ENCODE results near the gene HSD17B4.
"Not testable (repeated sequence)": the region's sequence is repeated elsewhere in the genome, so short reads cannot be mapped to it uniquely, and the experiment has no call there.

Gene HSD17B4

DNA sequence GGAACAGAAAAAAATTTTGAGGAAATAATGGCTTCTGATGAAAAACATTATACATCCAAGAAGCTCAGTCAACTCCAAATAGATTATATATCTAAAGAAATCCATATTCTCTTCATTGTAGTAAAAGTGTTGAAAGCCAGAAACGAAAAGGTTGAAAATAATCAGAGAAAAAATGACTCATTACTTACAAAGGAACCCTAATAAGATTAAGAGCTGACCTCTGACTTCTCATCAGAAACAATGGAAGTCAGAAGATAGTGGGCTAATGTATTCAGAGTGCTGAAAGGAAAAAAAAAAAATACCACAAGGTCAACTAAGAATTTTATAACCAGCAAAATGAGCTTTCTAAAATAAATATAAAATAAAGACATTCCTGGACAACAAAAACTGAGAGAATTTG, 60.0 kb downstream of the HSD17B4 start:
- Histone ChIP-seq H3K27ac (ENCODE audit: low read depth, low read length) (no peak overlapping the region), H3K36me3 (ENCODE audit: insufficient read depth, low read length) (peaks cover 21% of the 10 kb centered on the region), H3K4me3 (ENCODE audit: low read depth in 1 of 2, low read length in 2 of 2) (no peak overlapping the region), H3K27me3 (ENCODE audit: control insufficient read depth in 1 of 2, insufficient read depth in 2 of 2, low read length in 2 of 2) (no peaks in the 10 kb centered on the region), H3K9ac (ENCODE audit: low read length) (no peak overlapping the region), H3K4me1 (ENCODE audit: insufficient read depth, low read length) (no peaks in the 10 kb centered on the region), H3K9me3 (ENCODE audit: low read length) (no peaks in the 10 kb centered on the region)

DNA sequence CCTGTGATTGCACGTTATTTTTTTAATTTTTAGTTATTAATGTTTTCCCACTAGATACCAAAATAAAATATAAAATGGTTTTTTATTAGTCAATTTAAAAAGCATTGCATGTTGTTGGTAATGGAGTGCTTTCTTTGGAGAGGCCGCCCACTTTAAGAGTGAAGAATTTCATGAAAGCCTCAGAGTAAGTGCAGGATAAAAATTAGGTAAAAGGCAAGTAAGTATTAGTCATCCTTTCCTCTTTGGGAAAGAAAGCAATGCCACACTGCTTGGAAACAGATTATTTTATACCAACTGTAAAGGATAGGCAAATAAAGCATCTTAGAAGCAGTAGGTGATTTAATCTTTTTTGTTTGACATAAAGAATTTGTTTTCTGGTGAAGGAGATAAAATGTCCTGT, 62.9 kb downstream of the HSD17B4 start:
- Histone ChIP-seq H3K4me1 (ENCODE audit: insufficient read depth, low read length) (no peaks in the 10 kb centered on the region), H3K9me3 (ENCODE audit: low read length) (no peaks in the 10 kb centered on the region), H3K27ac (ENCODE audit: low read depth, low read length) (no peak overlapping the region), H3K36me3 (ENCODE audit: insufficient read depth, low read length) (peaks cover 14% of the 10 kb centered on the region), H3K27me3 (ENCODE audit: control insufficient read depth in 1 of 2, insufficient read depth in 2 of 2, low read length in 2 of 2) (no peaks in the 10 kb centered on the region), H3K4me3 (ENCODE audit: low read depth in 1 of 2, low read length in 2 of 2) (no peak overlapping the region), H3K9ac (ENCODE audit: low read length) (no peak overlapping the region)

DNA sequence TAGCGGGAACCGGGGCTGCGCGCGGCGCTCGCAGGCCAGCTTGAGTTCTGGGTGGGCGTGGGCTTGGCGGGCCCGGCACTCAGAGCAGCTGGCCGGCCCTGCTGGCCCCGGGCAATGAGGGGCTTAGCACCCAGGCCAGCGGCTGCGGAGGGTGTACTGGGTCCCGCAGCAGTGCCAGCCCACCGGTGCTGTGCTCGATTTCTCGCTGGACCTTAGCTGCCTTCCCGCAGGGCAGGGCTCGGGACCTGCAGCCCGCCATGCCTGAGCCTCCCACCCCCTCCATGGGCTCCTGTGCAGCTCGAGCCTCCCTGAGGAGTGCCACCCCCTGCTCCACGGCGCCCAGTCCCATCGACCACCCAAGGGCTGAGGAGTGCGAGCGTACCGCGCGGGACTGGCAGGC, 64.8 kb downstream of the HSD17B4 start:
- not testable (repeated sequence) for H3K27me3 ChIP-seq (ENCODE audit: control insufficient read depth in 1 of 2, insufficient read depth in 2 of 2, low read length in 2 of 2); H3K27ac ChIP-seq (ENCODE audit: low read depth, low read length); H3K9me3 ChIP-seq (ENCODE audit: low read length); H3K36me3 ChIP-seq (ENCODE audit: insufficient read depth, low read length); H3K4me1 ChIP-seq (ENCODE audit: insufficient read depth, low read length); H3K9ac ChIP-seq (ENCODE audit: low read length); H3K4me3 ChIP-seq (ENCODE audit: low read depth in 1 of 2, low read length in 2 of 2)

DNA sequence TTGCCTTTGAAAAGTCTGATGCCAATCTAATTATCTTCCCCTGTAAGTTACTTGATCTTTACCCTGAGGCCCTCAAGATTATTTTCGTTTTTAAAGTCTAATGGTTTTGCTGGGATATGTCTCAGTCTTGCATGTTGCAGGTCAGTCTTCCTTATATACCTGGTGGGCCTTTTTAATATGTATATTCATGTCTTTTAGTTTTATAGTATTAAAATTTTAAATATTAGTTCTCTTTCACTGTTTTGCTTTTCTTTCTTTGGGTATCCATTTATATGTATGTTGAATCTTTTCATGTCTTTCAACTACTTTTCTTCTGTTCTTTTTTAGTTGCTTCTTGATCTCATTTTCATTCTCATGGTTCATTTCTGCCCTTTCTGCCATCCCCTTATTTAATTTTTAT, 68.9 kb downstream of the HSD17B4 start:
- Histone ChIP-seq H3K4me1 (ENCODE audit: insufficient read depth, low read length) (no peaks in the 10 kb centered on the region), H3K9ac (ENCODE audit: low read length) (no peak overlapping the region), H3K36me3 (ENCODE audit: insufficient read depth, low read length) (no peaks in the 10 kb centered on the region), H3K27me3 (ENCODE audit: control insufficient read depth in 1 of 2, insufficient read depth in 2 of 2, low read length in 2 of 2) (no peaks in the 10 kb centered on the region), H3K4me3 (ENCODE audit: low read depth in 1 of 2, low read length in 2 of 2) (no peak overlapping the region), H3K27ac (ENCODE audit: low read depth, low read length) (no peak overlapping the region), H3K9me3 (ENCODE audit: low read length) (no peaks in the 10 kb centered on the region)

DNA sequence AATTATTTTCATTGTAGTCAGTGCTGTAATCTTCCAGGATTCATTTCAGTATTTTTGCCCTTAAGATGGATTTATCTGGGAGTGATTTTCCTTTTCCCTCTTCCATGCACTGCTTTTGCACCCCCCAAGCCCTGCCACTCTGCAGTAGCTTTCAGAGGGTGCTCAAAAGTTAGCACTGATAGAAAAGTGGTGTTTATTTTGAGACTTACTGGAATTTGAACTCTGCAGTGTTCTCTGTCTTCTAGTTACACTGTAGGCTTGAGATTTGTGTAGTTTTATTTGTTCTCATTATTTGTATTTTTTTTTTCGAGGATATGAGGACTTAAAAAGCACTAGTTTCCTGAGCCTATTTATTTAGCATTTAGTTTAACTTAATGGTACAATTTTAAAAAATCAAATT, 70.5 kb downstream of the HSD17B4 start:
- no peaks in the 10 kb centered on the region for H3K9me3 ChIP-seq (ENCODE audit: low read length)
- no peaks in the 10 kb centered on the region for H3K27me3 ChIP-seq (ENCODE audit: control insufficient read depth in 1 of 2, insufficient read depth in 2 of 2, low read length in 2 of 2)
- no peaks in the 10 kb centered on the region for H3K4me1 ChIP-seq (ENCODE audit: insufficient read depth, low read length)
- H3K4me3 ChIP-seq (ENCODE audit: low read depth in 1 of 2, low read length in 2 of 2) = no peak overlapping the region
- no peak overlapping the region for H3K9ac ChIP-seq (ENCODE audit: low read length)
- H3K36me3 ChIP-seq (ENCODE audit: insufficient read depth, low read length) = peaks cover 10% of the 10 kb centered on the region
- no peak overlapping the region for H3K27ac ChIP-seq (ENCODE audit: low read depth, low read length)

DNA sequence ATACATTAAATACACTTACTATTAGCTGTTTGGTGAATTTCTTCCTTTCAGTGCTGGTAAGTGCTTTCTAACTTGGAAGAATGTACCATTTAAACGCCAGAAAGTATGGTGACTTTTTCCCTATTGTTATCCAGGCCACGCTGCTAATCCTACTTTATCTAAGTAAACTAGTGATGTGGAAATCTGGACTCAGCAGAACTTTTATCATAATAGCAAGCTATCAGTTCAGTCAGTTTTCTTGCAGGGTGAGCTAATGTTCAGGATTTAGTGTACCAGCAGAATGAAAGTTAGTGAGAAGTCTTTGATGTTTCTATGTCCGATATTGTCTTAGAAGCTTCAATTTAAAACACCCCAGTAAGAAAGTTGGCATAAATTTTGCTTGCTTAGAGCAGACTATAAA, 72.2 kb downstream of the HSD17B4 start:
- Histone ChIP-seq H3K9ac (ENCODE audit: low read length) (no peak overlapping the region), H3K36me3 (ENCODE audit: insufficient read depth, low read length) (peaks cover 13% of the 10 kb centered on the region), H3K4me3 (ENCODE audit: low read depth in 1 of 2, low read length in 2 of 2) (no peak overlapping the region), H3K27ac (ENCODE audit: low read depth, low read length) (no peak overlapping the region), H3K4me1 (ENCODE audit: insufficient read depth, low read length) (no peaks in the 10 kb centered on the region), H3K27me3 (ENCODE audit: control insufficient read depth in 1 of 2, insufficient read depth in 2 of 2, low read length in 2 of 2) (no peaks in the 10 kb centered on the region), H3K9me3 (ENCODE audit: low read length) (no peaks in the 10 kb centered on the region)

DNA sequence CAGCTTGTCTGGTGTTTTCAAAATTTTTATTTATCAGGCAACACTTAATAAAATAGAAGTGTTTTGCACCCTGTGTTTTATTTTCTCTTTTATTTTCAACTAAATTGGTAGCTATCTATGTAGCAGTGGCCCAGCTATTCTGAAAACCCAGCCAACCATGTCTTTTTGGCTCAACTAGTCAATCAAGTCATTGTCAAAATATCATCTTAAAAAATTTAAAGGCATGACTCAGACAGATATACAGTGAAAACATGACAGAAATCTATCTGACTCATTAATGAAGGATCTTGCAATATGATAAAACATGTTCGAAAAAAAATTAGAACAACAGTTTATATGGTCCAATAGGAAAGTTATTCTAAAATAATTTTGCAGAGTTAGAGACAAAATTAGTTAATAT, 75.1 kb downstream of the HSD17B4 start:
- H3K36me3 ChIP-seq (ENCODE audit: insufficient read depth, low read length) = peaks cover 13% of the 10 kb centered on the region
- H3K9me3 ChIP-seq (ENCODE audit: low read length) = no peaks in the 10 kb centered on the region

DNA sequence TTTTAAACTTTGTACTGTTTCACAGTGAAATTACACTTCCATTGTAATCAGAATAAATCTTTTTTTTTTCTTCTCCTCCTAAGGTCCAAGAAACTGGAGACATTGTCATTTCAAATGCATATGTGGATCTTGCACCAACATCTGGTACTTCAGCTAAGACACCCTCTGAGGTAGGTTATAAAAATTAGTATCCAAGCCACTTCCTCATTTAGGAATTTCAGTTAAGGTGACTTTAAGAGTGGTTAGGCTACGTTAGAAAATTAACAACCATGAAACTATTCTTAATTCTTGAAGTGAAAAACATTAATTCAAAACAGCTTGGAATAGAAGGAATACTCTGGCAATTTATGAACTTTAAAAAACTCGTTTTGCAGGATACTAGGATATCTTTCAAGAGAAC, 77.5 kb downstream of the HSD17B4 start:
- H3K4me1 ChIP-seq (ENCODE audit: insufficient read depth, low read length) = no peaks in the 10 kb centered on the region

More for the DNA sequence above, 75.1 kb downstream of the HSD17B4 start:
- no peak overlapping the region for H3K4me3 ChIP-seq (ENCODE audit: low read depth in 1 of 2, low read length in 2 of 2)
- H3K9ac ChIP-seq (ENCODE audit: low read length) = no peak overlapping the region
- H3K27me3 ChIP-seq (ENCODE audit: control insufficient read depth in 1 of 2, insufficient read depth in 2 of 2, low read length in 2 of 2) = no peaks in the 10 kb centered on the region
- no peak overlapping the region for H3K27ac ChIP-seq (ENCODE audit: low read depth, low read length)
- no peaks in the 10 kb centered on the region for H3K4me1 ChIP-seq (ENCODE audit: insufficient read depth, low read length)

DNA sequence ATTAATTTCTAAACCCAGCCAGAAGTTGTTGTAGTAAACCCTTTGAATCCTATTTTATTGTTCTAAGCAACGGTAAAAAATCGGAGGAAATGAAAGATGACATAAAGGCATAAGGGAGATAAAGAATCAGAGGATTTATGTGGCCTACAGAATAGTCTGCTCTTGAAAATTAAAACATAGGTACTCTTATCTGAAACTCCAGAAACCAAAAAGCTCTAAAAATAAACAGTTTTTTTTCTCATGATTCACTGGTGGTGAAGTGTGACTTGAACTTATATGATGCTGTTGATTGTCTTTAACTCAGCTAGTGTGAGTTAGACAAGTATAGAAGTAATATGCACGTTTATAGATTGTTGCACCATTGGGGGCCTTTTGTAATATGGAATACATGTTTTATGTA, 80.3 kb downstream of the HSD17B4 start:
- Histone ChIP-seq H3K36me3 (ENCODE audit: insufficient read depth, low read length) (peaks cover 12% of the 10 kb centered on the region), H3K4me1 (ENCODE audit: insufficient read depth, low read length) (no peaks in the 10 kb centered on the region), H3K9ac (ENCODE audit: low read length) (no peak overlapping the region), H3K27me3 (ENCODE audit: control insufficient read depth in 1 of 2, insufficient read depth in 2 of 2, low read length in 2 of 2) (no peaks in the 10 kb centered on the region), H3K27ac (ENCODE audit: low read depth, low read length) (no peak overlapping the region), H3K4me3 (ENCODE audit: low read depth in 1 of 2, low read length in 2 of 2) (no peak overlapping the region), H3K9me3 (ENCODE audit: low read length) (no peaks in the 10 kb centered on the region)

More for the DNA sequence above, 77.5 kb downstream of the HSD17B4 start:
- Histone ChIP-seq H3K9ac (ENCODE audit: low read length) (no peak overlapping the region), H3K27me3 (ENCODE audit: control insufficient read depth in 1 of 2, insufficient read depth in 2 of 2, low read length in 2 of 2) (no peaks in the 10 kb centered on the region), H3K9me3 (ENCODE audit: low read length) (no peaks in the 10 kb centered on the region), H3K4me3 (ENCODE audit: low read depth in 1 of 2, low read length in 2 of 2) (no peak overlapping the region), H3K27ac (ENCODE audit: low read depth, low read length) (no peak overlapping the region), H3K36me3 (ENCODE audit: insufficient read depth, low read length) (peaks cover 13% of the 10 kb centered on the region)

DNA sequence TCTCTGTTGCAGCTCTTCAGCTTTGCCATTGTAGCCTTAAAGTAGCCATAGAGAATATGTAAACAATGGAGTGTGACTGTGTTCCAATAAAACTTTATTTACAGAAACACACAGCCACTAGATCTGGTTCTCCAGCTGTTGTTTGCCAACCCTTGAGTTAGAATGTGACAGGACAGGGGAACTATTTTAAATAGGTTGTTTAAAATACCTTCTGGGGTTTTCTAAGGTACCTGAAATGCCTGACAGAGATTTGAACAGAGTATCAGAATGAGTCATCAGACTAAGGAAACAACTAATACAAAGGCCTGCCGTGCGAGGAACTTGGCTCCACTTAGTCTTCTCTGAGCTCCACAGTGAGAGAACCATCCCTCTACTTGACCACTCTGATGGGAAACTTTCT, 85.4 kb downstream of the HSD17B4 start:
- Histone ChIP-seq H3K9me3 (ENCODE audit: low read length) (no peaks in the 10 kb centered on the region), H3K4me3 (ENCODE audit: low read depth in 1 of 2, low read length in 2 of 2) (no peak overlapping the region), H3K9ac (ENCODE audit: low read length) (no peak overlapping the region), H3K27me3 (ENCODE audit: control insufficient read depth in 1 of 2, insufficient read depth in 2 of 2, low read length in 2 of 2) (no peaks in the 10 kb centered on the region), H3K36me3 (ENCODE audit: insufficient read depth, low read length) (peaks cover 11% of the 10 kb centered on the region), H3K27ac (ENCODE audit: low read depth, low read length) (no peak overlapping the region), H3K4me1 (ENCODE audit: insufficient read depth, low read length) (no peaks in the 10 kb centered on the region)

DNA sequence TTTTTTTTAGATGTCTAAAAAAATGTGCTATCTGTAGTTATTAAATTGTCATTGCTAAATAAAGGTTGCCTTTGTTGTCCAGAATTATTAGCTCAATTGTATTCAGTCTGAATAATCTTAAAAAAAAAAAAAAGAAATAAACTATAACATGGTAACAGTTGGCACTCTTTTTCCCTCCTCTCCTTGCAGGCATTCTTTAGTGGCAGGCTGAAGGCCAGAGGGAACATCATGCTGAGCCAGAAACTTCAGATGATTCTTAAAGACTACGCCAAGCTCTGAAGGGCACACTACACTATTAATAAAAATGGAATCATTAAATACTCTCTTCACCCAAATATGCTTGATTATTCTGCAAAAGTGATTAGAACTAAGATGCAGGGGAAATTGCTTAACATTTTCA, 89.4 kb downstream of the HSD17B4 start:
- no peaks in the 10 kb centered on the region for H3K4me1 ChIP-seq (ENCODE audit: insufficient read depth, low read length)
- no peaks in the 10 kb centered on the region for H3K9me3 ChIP-seq (ENCODE audit: low read length)
- no peak overlapping the region for H3K27ac ChIP-seq (ENCODE audit: low read depth, low read length)
- no peak overlapping the region for H3K4me3 ChIP-seq (ENCODE audit: low read depth in 1 of 2, low read length in 2 of 2)
- no peak overlapping the region for H3K9ac ChIP-seq (ENCODE audit: low read length)
- peaks cover 11% of the 10 kb centered on the region for H3K36me3 ChIP-seq (ENCODE audit: insufficient read depth, low read length)
- H3K27me3 ChIP-seq (ENCODE audit: control insufficient read depth in 1 of 2, insufficient read depth in 2 of 2, low read length in 2 of 2) = no peaks in the 10 kb centered on the region

DNA sequence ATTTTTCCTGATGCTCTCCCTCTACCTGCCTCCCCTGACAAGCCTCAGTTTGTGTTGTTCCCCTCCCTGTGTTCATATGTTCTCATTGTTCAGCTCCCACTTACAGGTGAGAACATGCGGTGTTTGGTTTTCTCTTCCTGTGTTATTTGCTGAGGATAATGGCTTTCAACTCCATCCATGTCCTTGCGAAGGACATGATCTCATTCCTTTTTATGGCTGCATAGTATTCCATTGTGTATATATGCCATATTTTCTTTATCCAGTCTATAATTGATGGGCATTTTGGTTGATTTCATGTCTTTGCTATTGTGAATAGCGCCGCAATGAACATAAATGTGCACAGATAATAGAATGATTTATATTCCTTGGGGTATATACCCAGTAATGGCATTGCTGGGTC, 99.5 kb downstream of the HSD17B4 start:
- Histone ChIP-seq H3K4me3 (ENCODE audit: low read depth in 1 of 2, low read length in 2 of 2) (no peak overlapping the region), H3K27ac (ENCODE audit: low read depth, low read length) (no peak overlapping the region), H3K4me1 (ENCODE audit: insufficient read depth, low read length) (no peaks in the 10 kb centered on the region), H3K27me3 (ENCODE audit: control insufficient read depth in 1 of 2, insufficient read depth in 2 of 2, low read length in 2 of 2) (no peaks in the 10 kb centered on the region), H3K36me3 (ENCODE audit: insufficient read depth, low read length) (no peaks in the 10 kb centered on the region), H3K9ac (ENCODE audit: low read length) (no peak overlapping the region), H3K9me3 (ENCODE audit: low read length) (no peaks in the 10 kb centered on the region)

All from muscle layer of colon (tissue), 2 donors.